Measurements from ENCODE around the gene GRAMD2B. TPM values are rescaled to one million over a fixed set of nuclear protein-coding genes. Genes with fewer than 3 reads are reported as not detected.

GRAMD2B gene
- total and polyA plus RNA-seq, 2 of the 8 experiments (the other 6 are each of a cell fraction or from before 2014, with no cell fraction given) = 6.4 to 9.4 TPM

DNA sequence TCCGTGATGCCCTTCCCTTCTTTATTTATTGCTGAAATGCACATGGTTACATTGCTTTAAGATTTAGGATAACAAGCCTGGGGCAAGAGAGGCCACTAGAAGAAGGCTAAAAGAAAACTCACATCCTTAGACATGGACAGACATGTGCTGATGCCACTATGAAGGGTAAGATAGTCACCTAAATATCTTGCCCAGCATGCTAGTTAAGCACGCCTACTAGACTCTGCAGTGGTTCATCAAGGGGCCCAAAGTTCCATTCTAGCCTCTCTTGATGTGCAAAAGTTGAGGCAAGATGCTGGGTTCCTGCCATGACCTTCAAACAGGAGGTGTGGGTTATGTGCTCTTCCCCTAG, 49.3 kb downstream of the GRAMD2B start:
- Histone ChIP-seq H3K79me2 (ENCODE audit: control insufficient read depth in 1 of 2, insufficient read depth in 2 of 2, low read length in 2 of 2) (no peaks in the 10 kb centered on the region), H2BK15ac (ENCODE audit: low read length) (no peak overlapping the region), H3K56ac (replicated peaks; ENCODE audit: insufficient read length, low read depth, low read length) (no peak overlapping the region), H3K9me3 (ENCODE audit: insufficient read depth in 2 of 2, low read depth in 1 of 2, low read length in 1 of 2) (no peaks in the 10 kb centered on the region), H4K8ac (ENCODE audit: extremely low read depth, insufficient read depth, low read length) (no peak overlapping the region), H4K5ac (ENCODE audit: insufficient read length, low read depth, low read length) (no peak overlapping the region), H3K27me3 (replicated peaks in 1 of 4; ENCODE audit: control insufficient read depth in 3 of 4, extremely low read depth in 1 of 4, insufficient read depth in 3 of 4, low read length in 3 of 4) (no peaks in the 10 kb centered on the region), H2BK12ac (ENCODE audit: low read depth, low read length) (no peak overlapping the region), H3K36me3 (ENCODE audit: control insufficient read depth in 2 of 4, insufficient read depth in 4 of 4, low read length in 3 of 4) (peaks cover 0 to 28% (median 3%) of the 10 kb centered on the region in 4 experiments; a peak in 4 of 8 replicates), H2BK5ac (ENCODE audit: low read depth, low read length) (no peak overlapping the region), H3K23ac (ENCODE audit: insufficient read length) (no peak overlapping the region), H2BK120ac (replicated peaks; ENCODE audit: low read depth, low read length) (no peak overlapping the region), H3K79me1 (ENCODE audit: low read depth, low read length) (peaks cover 2% of the 10 kb centered on the region; the same call in 1 of the 2 replicates), H3K4ac (replicated peaks; ENCODE audit: insufficient read length, low read depth, low read length) (no peak overlapping the region), H3K27ac (ENCODE audit: low read depth, low read length) (no peak overlapping the region), H3K9ac (replicated peaks in 1 of 4; ENCODE audit: extremely low read depth in 1 of 4, low read depth in 3 of 4, low read length in 3 of 4) (no peak overlapping the region), H3K14ac (ENCODE audit: insufficient read length) (no peak overlapping the region), H2AFZ (ENCODE audit: low read length) (no peak overlapping the region), H3K4me3 (ENCODE audit: extremely low read depth in 1 of 4, insufficient read depth in 2 of 4, low read depth in 3 of 4, low read length in 4 of 4) (no peak overlapping the region), H3K18ac (ENCODE audit: extremely low read depth, low read length) (no peak overlapping the region), H2BK20ac (ENCODE audit: low read length) (no peak overlapping the region), H3K23me2 (ENCODE audit: low read depth, low read length) (no peaks in the 10 kb centered on the region), H4K91ac (replicated peaks; ENCODE audit: insufficient read length, low read length) (no peak overlapping the region), H4K20me1 (replicated peaks in 1 of 2; ENCODE audit: control insufficient read depth in 1 of 2, insufficient read depth in 2 of 2, low read length in 2 of 2) (no peaks in the 10 kb centered on the region), H2AK5ac (ENCODE audit: low read depth, low read length) (no peak overlapping the region), H3K4me1 (replicated peaks in 1 of 4; ENCODE audit: control insufficient read depth in 3 of 4, insufficient read depth in 4 of 4, low read length in 3 of 4) (peaks cover 2 to 12% (median 4%) of the 10 kb centered on the region in 4 experiments; a peak in 5 of 7 replicates), H3K4me2 (ENCODE audit: insufficient read depth in 1 of 2, low read depth in 2 of 2, low read length in 2 of 2) (0 out of 4 replicates have a peak overlapping the region, but pooled peaks of 1 of the 2 experiments have one; percentile 6)
- 87% methylated on average over 2 of the region's 2 CpGs; no CpG with 5 or more reads in 1 of the 2 experiments for WGBS, 2 experiments (ENCODE audit: extremely low coverage in 1 of 2, insufficient coverage in 1 of 2, insufficient read length in 1 of 2, insufficient replicate concordance in 2 of 2, low coverage in 1 of 2, low lambda C conversion rate in 2 of 2, missing lambda C conversion rate in 1 of 2)
- ChIA-PET POLR2A (ENCODE audit: partially characterized antibody) (no interaction called here), CTCF (ENCODE audit: partially characterized antibody) (interaction anchor here (1.6 to 2.2 kb wide), 2 partner anchors 20 to 27 kb away, joined by 3 to 6 read pairs; no protein-coding TSS in a partner anchor)
- DNase-seq (ENCODE audit: low read depth in 1 of 2, low spot score in 2 of 2) (no peak), FAIRE-seq (no peak)
- no peak for TF ChIP-seq SRF (IDR thresholded peaks at IDR 0.05; ENCODE audit: low read depth, low read length)
- TF ChIP-seq SIN3A (conservative IDR thresholded peaks at IDR 0.05 in 1 of 2, IDR thresholded peaks at IDR 0.05 in 1 of 2; ENCODE audit: low read depth in 1 of 2, low read length in 2 of 2) = no peak
- TF ChIP-seq CHD2 (IDR thresholded peaks at IDR 0.05; ENCODE audit: low read length) = no peak
- no peak for TF ChIP-seq KDM5A (IDR thresholded peaks at IDR 0.05; ENCODE audit: low read length)

Data from H1 (cell line).